NCI-H187 (cell line): ENCODE results near the gene CCDC28B.
A peak's percentile ranks its signal among the peaks of the same experiment; 100 is the strongest.
"Not testable (repeated sequence)": the region's sequence is repeated elsewhere in the genome, so short reads cannot be mapped to it uniquely, and the experiment has no call there.

ENCODE experiments used
- DNase-seq, 2 experiments: peaks; one replicate each; lab custom pipeline; 2025; lab: John Stamatoyannopoulos, UW

Gene CCDC28B

GRCh38 chr1:32200226-32201010 is at the start of gene CCDC28B:
Gene CCDC28B, plus strand, starts transcription at chr1:32200595. Its CDS starts 1,341 bp downstream, at chr1:32201936.
- DNase-seq = peak; percentile 38 to 65

- no peak for DNase-seq
Measured at GRCh38 chr1:32150847-32151246, 49.5 kb upstream of the CCDC28B start.

GRCh38 chr1:32151319-32151787 is 49.0 kb upstream of the CCDC28B start:
- DNase-seq = no peak

GRCh38 chr1:32159189-32159588 is 41.2 kb upstream of the CCDC28B start:
- DNase-seq = no peak

- DNase-seq = no peak
Measured at GRCh38 chr1:32163405-32163804, 37.0 kb upstream of the CCDC28B start.

GRCh38 chr1:32165633-32166032 is 34.8 kb upstream of the CCDC28B start:
- DNase-seq = not testable (repeated sequence)

GRCh38 chr1:32170991-32171390 is 29.4 kb upstream of the CCDC28B start:
- DNase-seq = no peak

GRCh38 chr1:32172621-32173245 is 27.7 kb upstream of the CCDC28B start:
- DNase-seq = no peak

- DNase-seq = no peak
Measured at GRCh38 chr1:32178380-32179192, 21.8 kb upstream of the CCDC28B start.

GRCh38 chr1:32179193-32179442 is 21.3 kb upstream of the CCDC28B start:
- DNase-seq = no peak

GRCh38 chr1:32179443-32180185 is 20.8 kb upstream of the CCDC28B start, which contains the start of gene TXLNA:
Gene TXLNA, plus strand, starts transcription at chr1:32179675. Its CDS starts 671 bp downstream, at chr1:32180346.
- DNase-seq = peak; percentile 76

- DNase-seq = no peak
Measured at GRCh38 chr1:32180186-32181060, 20.0 kb upstream of the CCDC28B start.

- DNase-seq = no peak
Measured at GRCh38 chr1:32181065-32181464, 19.3 kb upstream of the CCDC28B start.

GRCh38 chr1:32181563-32181962 is 18.8 kb upstream of the CCDC28B start:
- DNase-seq = no peak

- no peak for DNase-seq
Measured at GRCh38 chr1:32182060-32182459, 18.3 kb upstream of the CCDC28B start.

- no peak for DNase-seq
Measured at GRCh38 chr1:32184650-32185049, 15.7 kb upstream of the CCDC28B start.

- DNase-seq = no peak
Measured at GRCh38 chr1:32186077-32186476, 14.3 kb upstream of the CCDC28B start.

GRCh38 chr1:32186491-32186890 is 13.9 kb upstream of the CCDC28B start:
- DNase-seq = no peak

- DNase-seq = no peak
Measured at GRCh38 chr1:32187850-32188249, 12.5 kb upstream of the CCDC28B start.

- DNase-seq = no peak
Measured at GRCh38 chr1:32192220-32192948, 8.0 kb upstream of the CCDC28B start.
